ENCODE results near the gene SDF2. TPM values are rescaled to one million over a fixed set of nuclear protein-coding genes. Genes with fewer than 3 reads are reported as not detected.
A peak's percentile ranks its signal among the peaks of the same experiment; 100 is the strongest.

Gene SDF2
- total RNA-seq, 4 donors from 2014 or later, result 20.3 to 38.3 (median 34.6) TPM

- intact Hi-C loops (cut with DNase I), result no loop called here
- H3K36me3 ChIP-seq, result no peaks in the 10 kb centered on the region
- no peaks in the 10 kb centered on the region for H3K27me3 ChIP-seq
- DNase-seq, result no peak
- H3K9me3 ChIP-seq, result no peaks in the 10 kb centered on the region
- H3K27ac ChIP-seq, result peak overlapping the region; percentile 93 to 98 (median 96)
- TF ChIP-seq CTCF (IDR thresholded peaks at IDR 0.05) (no peak), POLR2A (IDR thresholded peaks at IDR 0.05) (no peak)
- WGBS, 2 donors, result 7 to 9% methylated on average over 21 to 31 of the region's 40 CpGs
- H3K4me1 ChIP-seq, result peaks cover 13 to 29% (median 18%) of the 10 kb centered on the region in 3 donors
- H3K4me3 ChIP-seq, result peak overlapping the region; percentile 52 to 83 (median 72)
Measured at GRCh38 chr17:28599311-28600184, 62.2 kb downstream of the SDF2 start.

- H3K27ac ChIP-seq, result peak within 1 kb of the TSS; percentile 93 to 98 (median 96)
Measured at GRCh38 chr17:28598799-28599310, 62.9 kb downstream of the SDF2 start, which contains the start of gene SPAG5. Gene SPAG5, minus strand, starts transcription at chr17:28599025. Its CDS starts 79 bp downstream, at chr17:28598946.

GRCh38 chr17:28598389-28598788, 63.3 kb downstream of the SDF2 start:
- no peaks in the 10 kb centered on the region for H3K9me3 ChIP-seq
- WGBS, 2 donors, result 3 to 6% methylated on average over 9 to 15 of the region's 17 CpGs
- no peak for DNase-seq
- peaks cover 0 to under 1% (median under 1%) of the 10 kb centered on the region in 3 donors for H3K36me3 ChIP-seq
- intact Hi-C loops (cut with DNase I), result no loop called here
- peak overlapping the region; percentile 93 to 98 (median 96) for H3K27ac ChIP-seq
- no peaks in the 10 kb centered on the region for H3K27me3 ChIP-seq
- TF ChIP-seq CTCF (IDR thresholded peaks at IDR 0.05), result no peak
- no peak for TF ChIP-seq POLR2A (IDR thresholded peaks at IDR 0.05)
- peak overlapping the region; percentile 52 to 83 (median 72) for H3K4me3 ChIP-seq
- peaks cover 13 to 29% (median 18%) of the 10 kb centered on the region in 3 donors for H3K4me1 ChIP-seq

More at GRCh38 chr17:28598799-28599310, 62.9 kb downstream of the SDF2 start, which contains the start of gene SPAG5:
- peak; percentile 66 for DNase-seq
- Histone ChIP-seq H3K4me1 (peaks cover 13 to 29% (median 18%) of the 10 kb centered on the region in 3 donors), H3K4me3 (peak within 1 kb of the TSS; percentile 52 to 83 (median 72)), H3K9me3 (no peaks in the 10 kb centered on the region), H3K36me3 (no peaks in the 10 kb centered on the region), H3K27me3 (no peaks in the 10 kb centered on the region)
- TF ChIP-seq POLR2A (IDR thresholded peaks at IDR 0.05) (peak in 3 of 4 donors; percentile 84 to 95 (median 92)), CTCF (IDR thresholded peaks at IDR 0.05) (no peak)
- 0% methylated on average over 14 to 18 of the region's 44 CpGs for WGBS, 2 donors
- intact Hi-C loops (cut with DNase I), result no loop called here

Other genes with a start within 250 kb of the SDF2 start
- gene SLC13A2, start 188.3 kb downstream of the SDF2 start, total RNA-seq, result not detected
- 10 to 100 TPM; 10.5 to 17.0 (median 14.8) TPM for gene FOXN1, start 155.6 kb downstream of the SDF2 start, total RNA-seq
- 10 to 100 TPM; 17.4 to 25.3 (median 21.1) TPM for gene UNC119, start 109.3 kb downstream of the SDF2 start, total RNA-seq
- 10 to 100 TPM; 31.7 to 66.7 (median 42.5) TPM for gene PIGS, start 90.4 kb downstream of the SDF2 start, total RNA-seq
- 10 to 100 TPM; 27.0 to 57.0 (median 44.3) TPM for gene ALDOC, start 85.0 kb downstream of the SDF2 start, total RNA-seq
- gene SPAG5, start 62.9 kb downstream of the SDF2 start, total RNA-seq, result 10 to 100 TPM; 10.0 to 28.3 (median 16.2) TPM
- gene RSKR, start 47.7 kb downstream of the SDF2 start, total RNA-seq, result 1 to 10 TPM; 3.1 to 9.9 (median 7.7) TPM
- 10 to 100 TPM; 37.4 to 81.8 (median 75.5) TPM for gene BLTP2, start 16.7 kb downstream of the SDF2 start, total RNA-seq
- 10 to 100 TPM; 26.4 to 59.3 (median 48.8) TPM for gene SUPT6H, start 299 bp upstream of the SDF2 start, total RNA-seq
- gene PROCA1, start 50.0 kb upstream of the SDF2 start, total RNA-seq, result 1 to 10 TPM in 1 of 4 donors, under 1 TPM in 2, not detected in 1; 0.48 to 1.1 (median 0.64) TPM
- gene RAB34, start 56.0 kb upstream of the SDF2 start, total RNA-seq, result 10 to 100 TPM; 27.6 to 98.0 (median 65.1) TPM
- 100 to 1,000 TPM; 236 to 881 (median 571) TPM for gene RPL23A, start 58.1 kb upstream of the SDF2 start, total RNA-seq
- 10 to 100 TPM in 3 of 4 donors, 1 to 10 TPM in 1; 8.8 to 17.0 (median 13.0) TPM for gene TLCD1, start 64.3 kb upstream of the SDF2 start, total RNA-seq
- 1 to 10 TPM; 1.1 to 7.3 (median 2.6) TPM for gene NEK8, start 66.9 kb upstream of the SDF2 start, total RNA-seq
- 10 to 100 TPM; 25.0 to 39.8 (median 33.0) TPM for gene TRAF4, start 82.1 kb upstream of the SDF2 start, total RNA-seq
- 10 to 100 TPM in 2 of 4 donors, 1 to 10 TPM in 2; 8.0 to 16.4 (median 11.2) TPM for gene FAM222B, start 180.9 kb upstream of the SDF2 start, total RNA-seq
- gene ERAL1, start 193.1 kb upstream of the SDF2 start, total RNA-seq, result 10 to 100 TPM; 24.7 to 41.6 (median 37.8) TPM
- 10 to 100 TPM; 44.8 to 81.8 (median 65.2) TPM for gene FLOT2, start 235.8 kb upstream of the SDF2 start, total RNA-seq
- gene DHRS13, start 241.2 kb upstream of the SDF2 start, total RNA-seq, result 10 to 100 TPM; 10.3 to 17.0 (median 14.9) TPM

All from esophagus squamous epithelium (tissue), 5 donors.